Pancreas (tissue), 10 donors: ENCODE measurements around the gene DOCK10. TPM values are rescaled to one million over a fixed set of nuclear protein-coding genes. Genes with fewer than 3 reads are reported as not detected.
A peak's percentile ranks its signal among the peaks of the same experiment; 100 is the strongest.

Experiments
- ATAC-seq, 4 donors: fragments of 200-7000 bp; cut with Tn5 transposase; one replicate each; pipeline versions ENCODE4 v1.8.0 to v1.9.1; 2020; ENCODE audit warnings: mild to moderate bottlenecking in 4 of 4, moderate library complexity in 4 of 4
- DNase-seq, 6 donors: peaks; one replicate each; pipeline ENCODE4 v3.0.0-alpha.2; 2020
- FAIRE-seq: peaks from 2 replicates; lab custom pipeline; 2012; peaks lifted over from hg19 to GRCh38; lab: Jason Lieb, UNC
- H3K27ac ChIP-seq, 4 donors: fragments of 200-600 bp; sonication (generic); 1 replicate in 3 of 4; 2 replicates in 1 of 4; pipeline versions ENCODE4 v1.5.0 to v1.8.0; 2020
- H3K27me3 ChIP-seq, 4 donors: fragments of 200-600 bp; one replicate each; pipeline ENCODE4 v1.8.0; 2021
- H3K36me3 ChIP-seq, 3 donors: fragments of 200-600 bp; sonication (generic) in 1 of 3; one replicate each; pipeline versions ENCODE4 v1.5.0 to v1.8.0; 2020 to 2021
- H3K4me1 ChIP-seq, 3 donors: fragments of 200-600 bp; one replicate each; pipeline ENCODE4 v1.8.0; 2021
- H3K4me3 ChIP-seq, 4 donors: fragments of 200-600 bp; sonication (generic) in 2 of 4; one replicate each; pipeline versions ENCODE4 v1.5.0 to v1.8.0; 2020 to 2021
- H3K9me3 ChIP-seq, 4 donors: fragments of 200-600 bp; one replicate each; pipeline ENCODE4 v1.8.0; 2021
- CTCF ChIP-seq, 4 donors: fragments of 200-600 bp; sonication (generic) in 3 of 4; IDR thresholded peaks; one replicate each; pipeline versions ENCODE4 v1.5.0 to v1.8.0; 2021; ENCODE audit warnings: antibody characterized with exemption in 4 of 4
- WGBS, 2 donors: extraction: QIAGEN DNeasy Blood & Tissue Kit; methylation state at CpG; one replicate each; pipeline ENCODE4 v1.1.7; 2013; 5-methylcytosine and 5-hydroxymethylcytosine counted together
- intact Hi-C, 3 donors: fragments of 100-400 bp; cut with DNase I; formaldehyde crosslinking; loops; one replicate each; pipeline versions ENCODE4 v1.11.1 to v1.14.2; 2022
- polyA plus RNA-seq, 2 donors: library from polyadenylated mRNA; stranded (reverse); fragments of 200-250 nt; gene quantifications; one replicate each; pipeline ENCODE4 v1.2.3, GENCODE V29; 2013
- total RNA-seq, 6 donors: library from RNA; stranded (reverse); fragmentation: NEBNext Ultra II Directional in 4 of 6; extraction: Animal tissue kit (Norgen Biotek cat#: 25700) in 4 of 6; gene quantifications; one replicate each; pipeline versions ENCODE4 v1.2.1 to v1.2.4, GENCODE V29; 2021 to 2023
- donor health status: healthy with polysubstance abuse.
- donor health status: DM: no; HTN: no; CAD: no; lungs with moderate emphysema.
- donor health status: DM: no; HTN: no; CAD: no.
- donor health status: control.
- donor health status: control.
- donor health status: Bipolar disorder and iron deficiency.
- donor health status: DM: yes; HTN: yes; CAD: no.
- donor health status: DM: no; HTN: no; CAD: no.
- donor health status: DM: no; HTN: no; CAD: no.
- donor health status: DM: yes; HTN: yes; CAD: no.

DOCK10 gene
- total RNA-seq (10 to 100 TPM in 1 of 6 donors, 1 to 10 TPM in 5; 1.1 to 16.3 (median 3.6) TPM), polyA plus RNA-seq (1 to 10 TPM in 1 of 2 donors, under 1 TPM in 1; 0.95 to 3.2 TPM)

DNA sequence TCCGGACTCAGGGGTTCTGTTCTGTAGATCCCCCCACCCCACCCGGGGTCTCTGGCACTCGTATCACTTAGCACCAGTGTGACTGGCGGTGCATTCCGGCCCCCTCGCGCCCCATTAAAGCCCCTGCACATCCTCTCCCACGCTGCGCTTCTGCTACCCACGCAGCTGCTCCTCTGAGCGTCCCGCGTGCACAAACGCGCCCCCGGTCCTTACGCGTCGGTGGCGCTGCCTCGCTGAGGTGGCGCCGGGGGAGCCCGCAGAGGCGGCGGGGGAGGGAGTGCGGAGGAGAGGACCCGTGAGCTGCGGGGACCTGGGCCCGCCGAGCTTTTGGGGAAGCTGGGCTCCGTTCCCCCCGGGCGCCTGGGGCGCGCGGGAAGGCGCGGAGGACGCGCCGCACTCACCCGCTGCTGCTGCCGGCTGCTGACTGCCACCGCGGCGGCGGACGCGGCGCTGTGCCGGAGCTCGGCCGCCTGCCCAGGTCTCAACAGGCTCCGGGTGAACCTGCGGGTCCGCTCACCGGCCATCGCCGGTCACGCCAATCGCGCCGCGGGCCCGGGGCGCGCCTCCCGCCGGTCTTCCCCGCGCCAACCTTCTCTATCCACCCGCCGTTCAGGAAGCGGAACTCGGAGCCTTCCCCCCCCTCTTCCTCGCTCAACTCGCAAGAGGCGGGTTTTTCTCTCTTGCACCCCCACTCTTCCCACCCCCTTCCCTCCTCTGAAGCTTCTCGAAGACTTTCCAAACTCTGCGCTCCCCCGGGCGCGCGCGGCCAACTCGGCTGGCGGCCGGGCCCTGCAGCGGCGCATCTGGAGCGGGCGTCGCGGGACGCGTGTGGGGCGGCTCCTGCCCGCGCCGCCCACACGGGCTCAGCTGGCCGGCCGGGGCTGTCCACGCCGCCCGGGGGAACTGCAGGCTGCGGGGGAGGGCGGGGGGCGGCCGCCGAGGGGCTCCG, at the start of gene DOCK10:
DOCK10 (minus strand) TSS at position 618 of the 949 bp plus-strand sequence; CDS start at position 524, 94 bp downstream.
- peak within 1 kb of the TSS in 1 of 4 donors; percentile 3 for H3K27ac ChIP-seq

DNA sequence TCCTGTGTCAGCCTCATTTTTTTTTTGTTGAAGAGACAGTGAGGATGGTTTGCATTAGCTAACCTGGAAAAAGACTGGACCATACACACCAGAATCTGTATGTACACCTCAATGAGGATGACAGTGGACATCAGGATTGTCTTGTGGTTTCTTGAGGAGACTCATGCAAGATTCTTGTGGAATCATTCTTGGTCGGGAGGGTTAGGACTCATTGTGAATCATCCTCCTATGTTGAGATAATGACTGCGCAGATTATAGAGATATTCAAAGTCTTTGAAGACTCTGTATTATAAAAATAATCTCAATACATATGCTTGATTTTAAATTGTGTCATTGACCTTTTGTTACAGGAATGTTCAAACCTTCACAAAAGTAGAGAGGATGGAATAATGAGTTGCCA, 49.1 kb upstream of the DOCK10 start:
- intact Hi-C loops = no loop called here
- FAIRE-seq (no peak), ATAC-seq (no peak), DNase-seq (no peak)
- no peak for TF ChIP-seq CTCF (IDR thresholded peaks at IDR 0.05)
- Histone ChIP-seq H3K4me3 (no peak overlapping the region), H3K4me1 (no peaks in the 10 kb centered on the region), H3K27ac (no peak overlapping the region), H3K9me3 (no peaks in the 10 kb centered on the region), H3K36me3 (no peaks in the 10 kb centered on the region), H3K27me3 (no peaks in the 10 kb centered on the region)
- 72 to 83% methylated on average over 2 of the region's 2 CpGs for WGBS, 2 donors

More for the DNA sequence above, at the start of gene DOCK10:
- DNase-seq (peak in 4 of 6 donors; percentile 16 to 69 (median 43)), ATAC-seq (peak; percentile 43 to 69 (median 63)), FAIRE-seq (no peak)
- intact Hi-C loops = no loop called here
- Histone ChIP-seq H3K27me3 (peaks cover 0 to 3% (median 0%) of the 10 kb centered on the region in 4 donors), H3K9me3 (no peaks in the 10 kb centered on the region), H3K4me3 (peak within 1 kb of the TSS; percentile 6 to 58 (median 34)), H3K4me1 (peaks cover 0 to 3% (median 0%) of the 10 kb centered on the region in 3 donors), H3K36me3 (no peaks in the 10 kb centered on the region)
- TF ChIP-seq CTCF (IDR thresholded peaks at IDR 0.05) = no peak
- 1 to 2% methylated on average over 67 to 113 of the region's 113 CpGs for WGBS, 2 donors

DNA sequence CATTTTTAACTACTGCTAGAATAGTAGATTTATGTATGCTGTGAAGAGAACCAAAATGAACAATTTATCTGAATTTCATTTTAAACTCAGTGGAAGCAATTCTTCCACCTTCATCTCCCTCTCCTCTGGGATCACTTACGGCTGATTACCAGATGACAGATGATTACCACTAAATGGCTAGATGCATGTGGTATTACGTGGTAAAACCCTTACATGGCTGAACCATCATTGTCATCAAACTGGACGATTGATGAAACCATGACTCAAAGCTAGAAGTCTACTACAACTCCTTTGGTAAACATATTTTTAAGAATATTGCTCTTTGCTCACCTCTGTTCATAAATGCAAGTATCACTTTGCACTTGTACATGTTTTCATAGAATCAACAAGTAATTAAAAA, 48.5 kb upstream of the DOCK10 start:
- TF ChIP-seq CTCF (IDR thresholded peaks at IDR 0.05) = no peak
- intact Hi-C loops = no loop called here
- no peak for DNase-seq
- FAIRE-seq = no peak
- WGBS, 2 donors = 46 to 49% methylated on average over 3 of the region's 3 CpGs
- no peak for ATAC-seq
- Histone ChIP-seq H3K4me1 (no peaks in the 10 kb centered on the region), H3K4me3 (no peak overlapping the region), H3K27me3 (no peaks in the 10 kb centered on the region), H3K9me3 (no peaks in the 10 kb centered on the region), H3K36me3 (no peaks in the 10 kb centered on the region), H3K27ac (no peak overlapping the region)

DNA sequence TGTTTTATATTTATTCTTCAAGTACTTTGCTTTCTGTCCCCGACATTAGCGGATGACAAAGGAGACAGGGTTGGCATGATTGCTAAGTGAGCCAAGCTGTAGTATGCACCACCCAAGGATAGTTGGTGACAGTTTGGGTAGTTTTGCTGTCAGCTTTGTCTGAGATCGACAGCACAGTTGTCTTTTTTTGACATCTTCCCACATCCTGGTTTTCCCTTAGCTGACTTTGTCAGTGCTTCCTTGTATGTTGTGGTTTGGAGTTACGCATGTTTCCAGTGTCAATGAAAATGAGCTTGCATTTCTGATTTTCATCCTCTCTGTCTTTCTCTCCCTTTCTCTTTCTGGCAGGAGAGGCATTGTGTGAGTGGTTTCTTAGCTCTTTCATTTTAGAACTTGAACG, 44.6 kb upstream of the DOCK10 start:
- 65 to 76% methylated on average over 5 of the region's 5 CpGs for whole genome bisulfite sequencing, 2 donors
- Histone ChIP-seq H3K27ac (no peak overlapping the region), H3K4me3 (no peak overlapping the region), H3K9me3 (no peaks in the 10 kb centered on the region), H3K36me3 (no peaks in the 10 kb centered on the region), H3K27me3 (no peaks in the 10 kb centered on the region), H3K4me1 (no peaks in the 10 kb centered on the region)
- FAIRE-seq (no peak), ATAC-seq (no peak), DNase-seq (no peak)
- intact Hi-C loops = no loop called here
- TF ChIP-seq CTCF (IDR thresholded peaks at IDR 0.05) = no peak
